Upper lobe of right lung (tissue), 1 donor: ENCODE measurements around the gene TMEM248. TPM values are rescaled to one million over a fixed set of nuclear protein-coding genes. Genes with fewer than 3 reads are reported as not detected.
"Not testable (repeated sequence)": the region's sequence is repeated elsewhere in the genome, so short reads cannot be mapped to it uniquely, and the experiment has no call there.

Experiments
- ATAC-seq: fragments of 200-7000 bp; cut with Tn5 transposase; one replicate; pipeline ENCODE4 v1.9.1; 2020; ENCODE audit warnings: mild to moderate bottlenecking, moderate library complexity
- DNase-seq: peaks from one replicate; pipeline ENCODE4 v3.0.0-alpha.2; 2020
- H3K27ac ChIP-seq: fragments of 200-600 bp; one replicate; pipeline ENCODE4 v1.8.0; 2022
- H3K27me3 ChIP-seq: fragments of 200-600 bp; one replicate; pipeline ENCODE4 v1.8.0; 2022; ENCODE audit warnings: mild to moderate bottlenecking
- H3K36me3 ChIP-seq: fragments of 200-600 bp; one replicate; pipeline ENCODE4 v1.8.0; 2022
- H3K4me1 ChIP-seq: fragments of 200-600 bp; one replicate; pipeline ENCODE4 v1.8.0; 2022
- H3K4me3 ChIP-seq: fragments of 200-600 bp; one replicate; pipeline ENCODE4 v1.8.0; 2022; ENCODE audit warnings: mild to moderate bottlenecking
- H3K9me3 ChIP-seq: fragments of 200-600 bp; one replicate; pipeline ENCODE4 v1.8.0; 2022
- intact Hi-C: fragments of 100-400 bp; cut with DNase I; formaldehyde crosslinking; loops from one replicate; pipeline ENCODE4 v1.11.0; 2022
- total RNA-seq: library from RNA; stranded (reverse); fragmentation: NEBNext Ultra II Directional; extraction: Animal tissue kit (Norgen Biotek cat#: 25700); gene quantifications from one replicate; pipeline ENCODE4 v1.2.1, GENCODE V29; 2021
- TF ChIP-seq, protein P1 (sequence below): fragments of 200-600 bp; IDR thresholded peaks from one replicate; pipeline ENCODE4 v1.8.0; 2022; ENCODE audit warnings: antibody characterized with exemption
- donor health status: DM: no; HTN: yes; CAD: no; lungs with severe emphysema.

Gene TMEM248
- total RNA-seq, 1 donor from 2014 or later = 114 TPM

DNA sequence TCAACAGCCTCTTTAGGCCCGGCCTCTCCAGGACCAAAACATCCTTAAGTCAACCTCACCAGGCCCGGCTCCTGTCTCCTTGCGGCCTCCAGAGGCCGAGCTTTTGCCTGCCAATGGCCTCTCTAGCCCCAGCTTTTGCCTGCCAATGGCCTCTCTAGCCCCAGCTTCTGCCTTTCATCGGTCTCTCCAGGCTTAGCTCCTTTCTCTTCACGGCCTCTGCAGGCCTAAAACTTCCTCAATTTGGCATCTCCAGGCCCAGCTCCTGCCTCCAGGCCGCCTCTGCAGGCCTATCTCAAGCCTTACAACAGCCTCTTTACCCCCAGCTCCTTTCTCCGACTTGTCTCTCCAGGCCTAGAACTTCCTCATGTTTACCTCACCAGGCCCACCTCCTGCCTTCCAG, 15.7 kb upstream of the TMEM248 start:
- no peak for DNase-seq
- no peak overlapping the region for H3K27ac ChIP-seq
- no peaks in the 10 kb centered on the region for H3K9me3 ChIP-seq
- no peak overlapping the region for H3K4me3 ChIP-seq
- no peaks in the 10 kb centered on the region for H3K36me3 ChIP-seq
- ATAC-seq = no peak
- no peaks in the 10 kb centered on the region for H3K4me1 ChIP-seq
- TF ChIP-seq, protein P1, sequence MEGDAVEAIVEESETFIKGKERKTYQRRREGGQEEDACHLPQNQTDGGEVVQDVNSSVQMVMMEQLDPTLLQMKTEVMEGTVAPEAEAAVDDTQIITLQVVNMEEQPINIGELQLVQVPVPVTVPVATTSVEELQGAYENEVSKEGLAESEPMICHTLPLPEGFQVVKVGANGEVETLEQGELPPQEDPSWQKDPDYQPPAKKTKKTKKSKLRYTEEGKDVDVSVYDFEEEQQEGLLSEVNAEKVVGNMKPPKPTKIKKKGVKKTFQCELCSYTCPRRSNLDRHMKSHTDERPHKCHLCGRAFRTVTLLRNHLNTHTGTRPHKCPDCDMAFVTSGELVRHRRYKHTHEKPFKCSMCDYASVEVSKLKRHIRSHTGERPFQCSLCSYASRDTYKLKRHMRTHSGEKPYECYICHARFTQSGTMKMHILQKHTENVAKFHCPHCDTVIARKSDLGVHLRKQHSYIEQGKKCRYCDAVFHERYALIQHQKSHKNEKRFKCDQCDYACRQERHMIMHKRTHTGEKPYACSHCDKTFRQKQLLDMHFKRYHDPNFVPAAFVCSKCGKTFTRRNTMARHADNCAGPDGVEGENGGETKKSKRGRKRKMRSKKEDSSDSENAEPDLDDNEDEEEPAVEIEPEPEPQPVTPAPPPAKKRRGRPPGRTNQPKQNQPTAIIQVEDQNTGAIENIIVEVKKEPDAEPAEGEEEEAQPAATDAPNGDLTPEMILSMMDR = no peak
- intact Hi-C loops = no loop called here
- no peaks in the 10 kb centered on the region for H3K27me3 ChIP-seq

DNA sequence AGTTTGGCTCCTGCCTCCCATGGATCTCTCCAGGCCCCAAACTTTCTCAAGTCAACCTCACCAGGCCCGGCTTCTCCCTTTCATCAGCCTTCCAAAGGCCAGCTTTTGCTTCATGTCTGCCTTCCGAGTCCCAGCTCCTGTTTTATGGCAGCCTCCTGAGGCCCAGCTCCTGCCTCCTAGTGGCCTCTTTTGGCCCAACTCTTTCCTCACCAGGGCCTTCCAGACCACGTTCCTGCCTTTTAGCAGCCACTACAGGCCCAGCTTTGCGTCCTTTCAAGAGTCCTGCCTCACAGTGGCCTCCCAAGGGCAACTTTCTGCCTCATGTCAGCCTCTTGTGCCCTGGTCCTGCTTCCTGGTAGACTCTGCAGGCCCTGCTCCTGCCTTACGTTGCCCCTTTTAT, 15.3 kb upstream of the TMEM248 start:
- H3K27me3 ChIP-seq = no peaks in the 10 kb centered on the region
- no peak overlapping the region for H3K27ac ChIP-seq
- intact Hi-C loops = no loop called here
- H3K36me3 ChIP-seq = no peaks in the 10 kb centered on the region
- ATAC-seq (no peak), DNase-seq (no peak)
- no peaks in the 10 kb centered on the region for H3K4me1 ChIP-seq
- TF ChIP-seq, protein P1 = no peak
- no peak overlapping the region for H3K4me3 ChIP-seq
- H3K9me3 ChIP-seq = no peaks in the 10 kb centered on the region

DNA sequence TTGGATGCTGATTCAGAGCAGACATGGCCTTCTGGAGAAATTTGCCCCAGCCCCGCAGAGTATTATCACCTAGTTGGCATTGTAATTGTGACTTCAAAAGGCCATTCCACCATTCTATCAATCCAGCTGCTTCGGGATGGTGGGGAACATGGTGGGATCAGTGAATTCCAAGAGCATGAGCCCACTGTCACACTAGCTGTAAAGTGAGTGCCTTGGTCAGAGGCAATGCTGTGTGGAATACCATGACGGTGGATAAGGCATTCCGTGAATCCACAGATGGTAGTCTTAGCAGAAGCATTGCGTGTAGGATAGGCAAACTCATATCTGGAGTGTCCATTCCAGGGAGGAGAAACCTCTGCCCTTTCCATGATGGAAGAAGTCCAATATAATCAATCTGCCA, 13.3 kb upstream of the TMEM248 start:
- TF ChIP-seq, protein P1 = no peak
- no peak overlapping the region for H3K27ac ChIP-seq
- DNase-seq (no peak), ATAC-seq (no peak)
- no peaks in the 10 kb centered on the region for H3K9me3 ChIP-seq
- intact Hi-C loops = no loop called here
- H3K4me1 ChIP-seq = no peaks in the 10 kb centered on the region
- no peaks in the 10 kb centered on the region for H3K36me3 ChIP-seq
- H3K4me3 ChIP-seq = no peak overlapping the region
- no peaks in the 10 kb centered on the region for H3K27me3 ChIP-seq

DNA sequence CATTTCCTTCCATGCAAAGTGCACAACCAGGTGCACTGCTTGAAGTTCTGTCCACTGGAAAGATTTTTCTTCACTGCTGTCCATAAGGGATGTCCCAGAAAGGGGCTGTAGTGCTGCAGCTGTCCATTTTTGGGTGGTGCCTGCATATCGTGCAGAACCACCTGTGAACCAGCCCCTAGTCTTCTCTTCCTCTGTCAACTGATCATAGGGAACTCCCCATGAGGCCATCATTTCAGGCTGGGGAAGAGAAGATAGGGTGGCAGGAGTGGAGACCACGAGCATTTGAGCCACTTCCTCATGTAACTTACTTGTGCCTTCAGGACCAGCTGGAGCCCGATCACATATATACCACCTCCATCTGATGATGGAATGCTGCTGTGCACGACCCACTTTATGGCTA, 12.4 kb upstream of the TMEM248 start:
- H3K4me3 ChIP-seq, ATAC-seq, DNase-seq, H3K27ac ChIP-seq, H3K27me3 ChIP-seq, H3K4me1 ChIP-seq, intact Hi-C loops, H3K9me3 ChIP-seq, H3K36me3 ChIP-seq: not testable (repeated sequence)

DNA sequence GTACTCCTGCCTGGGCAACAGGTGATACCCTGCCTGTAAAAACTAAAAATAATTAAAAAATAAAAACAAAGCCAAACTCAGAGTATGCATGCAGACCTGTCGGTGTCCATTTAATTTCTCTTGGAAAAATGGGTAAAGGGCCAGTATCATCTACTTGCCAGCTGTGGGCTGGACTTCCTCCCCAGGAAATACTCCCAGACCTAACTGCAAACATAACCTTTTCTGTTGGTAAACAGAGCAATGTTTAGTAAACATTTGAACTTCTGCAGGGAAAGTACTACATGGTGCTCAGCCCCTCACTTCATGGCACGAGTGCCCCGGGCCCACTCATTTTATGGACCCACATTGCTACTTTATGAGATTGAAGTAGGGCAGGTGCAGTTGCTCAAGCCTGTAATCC, 10.2 kb upstream of the TMEM248 start:
- H3K9me3 ChIP-seq = no peaks in the 10 kb centered on the region
- no peaks in the 10 kb centered on the region for H3K27me3 ChIP-seq
- TF ChIP-seq, protein P1 = no peak
- ATAC-seq (no peak), DNase-seq (no peak)
- intact Hi-C loops = no loop called here
- no peaks in the 10 kb centered on the region for H3K4me1 ChIP-seq
- no peak overlapping the region for H3K27ac ChIP-seq
- no peak overlapping the region for H3K4me3 ChIP-seq
- no peaks in the 10 kb centered on the region for H3K36me3 ChIP-seq

DNA sequence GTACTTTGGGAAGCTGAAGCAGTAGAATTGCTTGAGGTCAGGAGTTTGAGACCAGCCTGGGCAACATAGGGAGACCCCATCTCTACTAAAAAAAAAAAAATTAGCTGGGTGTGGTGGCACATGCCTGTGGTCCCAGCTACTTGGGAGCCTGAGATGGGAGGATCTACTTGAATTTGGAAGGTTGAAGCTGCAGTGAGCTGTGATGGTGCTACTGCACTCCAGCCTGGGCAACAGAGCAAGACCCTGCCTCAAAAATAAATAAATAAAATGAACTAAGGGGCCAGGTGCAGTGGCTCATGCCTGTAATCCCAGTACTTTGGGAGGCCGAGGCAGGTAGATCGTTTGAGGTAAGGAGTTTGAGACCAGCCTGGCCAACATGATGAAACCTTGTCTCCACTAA, 9.8 kb upstream of the TMEM248 start:
- H3K9me3 ChIP-seq, H3K4me3 ChIP-seq, H3K27ac ChIP-seq, H3K4me1 ChIP-seq, ATAC-seq, H3K36me3 ChIP-seq, DNase-seq, H3K27me3 ChIP-seq, intact Hi-C loops: not testable (repeated sequence)

DNA sequence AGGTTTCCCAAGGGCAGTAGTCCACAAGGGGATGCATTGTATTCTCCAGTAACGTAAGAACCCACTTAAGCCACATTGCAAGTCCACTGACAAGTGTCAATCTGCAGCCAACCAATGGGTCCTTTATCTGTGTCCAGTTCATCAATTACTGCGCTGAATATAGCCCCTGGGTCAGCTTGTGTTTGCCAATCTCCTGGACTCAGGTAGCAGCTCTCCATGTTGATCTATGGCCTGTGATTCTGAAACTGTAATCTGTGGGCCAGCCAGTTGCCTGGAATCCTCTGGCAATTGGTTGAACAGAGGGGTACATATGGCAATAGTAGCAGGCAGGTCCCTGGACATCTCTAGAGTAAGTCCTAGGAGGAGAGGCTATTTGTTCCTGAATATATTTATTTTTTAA, 8.8 kb upstream of the TMEM248 start:
- DNase-seq (no peak), ATAC-seq (no peak)
- no peaks in the 10 kb centered on the region for H3K4me1 ChIP-seq
- H3K27me3 ChIP-seq = no peaks in the 10 kb centered on the region
- H3K9me3 ChIP-seq = no peaks in the 10 kb centered on the region
- no peak overlapping the region for H3K4me3 ChIP-seq
- intact Hi-C loops = no loop called here
- no peak overlapping the region for H3K27ac ChIP-seq
- no peaks in the 10 kb centered on the region for H3K36me3 ChIP-seq
- TF ChIP-seq, protein P1 = no peak
